Thoracic aorta (tissue), 2 donors: ENCODE data around the gene ITGAE. TPM values are rescaled to one million over a fixed set of nuclear protein-coding genes. Genes with fewer than 3 reads are reported as not detected.

Experiments used
- ATAC-seq: fragments of 150-250 bp; one replicate; pipeline ENCODE4 v1.8.0; 2017; ENCODE audit warnings: low read depth; ENCODE audit not compliant: insufficient number of reproducible peaks, low FRiP score
- DNase-seq: peaks from one replicate; pipeline ENCODE4 v3.0.0-alpha.2; 2020; ENCODE audit warnings: low spot score
- H3K27ac ChIP-seq, 2 donors: fragments of 200-600 bp; sonication (generic); 1 replicate in 1 of 2; 2 replicates in 1 of 2; pipeline ENCODE4 v1.5.1; 2016; ENCODE audit warnings: mild to moderate bottlenecking in 2 of 2, moderate library complexity in 2 of 2
- H3K27me3 ChIP-seq: fragments of 200-600 bp; sonication (generic); replicated peaks from 2 replicates; pipeline ENCODE4 v1.6.0; 2016; ENCODE audit warnings: mild to moderate bottlenecking; ENCODE audit not compliant: insufficient read depth
- H3K36me3 ChIP-seq: fragments of 200-600 bp; sonication (generic); one replicate; pipeline ENCODE4 v1.5.1; 2016
- H3K4me1 ChIP-seq, 2 donors: fragments of 200-600 bp; sonication (generic); 1 replicate in 1 of 2; 2 replicates in 1 of 2; pipeline versions ENCODE4 v1.5.1 to v1.6.0; 2016; ENCODE audit warnings: low read depth in 2 of 2, mild to moderate bottlenecking in 1 of 2; ENCODE audit not compliant: control insufficient read depth in 1 of 2
- H3K4me3 ChIP-seq: fragments of 200-600 bp; sonication (generic); 2 replicates; pipeline ENCODE4 v1.5.1; 2016; ENCODE audit warnings: mild to moderate bottlenecking
- H3K9me3 ChIP-seq: fragments of 200-600 bp; sonication (generic); 2 replicates; pipeline ENCODE4 v1.5.1; 2016
- total RNA-seq, 2 donors: library from RNA; depleted of rRNA; stranded (reverse); fragments of >200 nt; gene quantifications; one replicate each; pipeline versions ENCODE4 v1.1.0 to v1.2.3, GENCODE V29; 2016
- TF ChIP-seq, protein P1 (sequence below): fragments of 200-600 bp; sonication (generic); IDR thresholded peaks from one replicate; pipeline ENCODE4 v1.5.1; 2019; ENCODE audit warnings: antibody characterized with exemption

ITGAE gene
- total RNA-seq, 2 donors from 2014 or later: 4.2 to 23.4 TPM

DNA sequence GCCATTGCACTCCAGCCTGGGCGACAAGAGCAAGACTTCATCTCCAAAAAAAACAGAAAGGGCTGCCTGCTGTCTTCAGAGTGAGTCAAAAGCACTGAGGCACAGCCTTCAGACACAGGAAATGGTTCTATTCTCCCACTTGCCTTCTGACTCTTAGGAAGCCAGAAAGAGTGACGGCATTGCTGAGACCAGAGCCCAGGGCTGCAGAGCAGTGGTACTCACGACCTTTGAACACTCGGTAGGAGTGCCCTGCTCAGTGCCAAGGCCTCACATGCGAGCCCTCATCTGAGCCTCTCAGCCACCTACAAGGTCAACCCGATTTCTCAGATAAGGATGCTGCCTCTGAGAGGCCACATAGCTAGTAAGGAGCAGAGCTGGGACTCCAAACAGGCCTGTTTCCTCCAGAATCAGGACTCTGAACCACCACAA, 3.5 kb upstream of the ITGAE start:
- peaks cover 13% of the 10 kb centered on the region for H3K36me3 ChIP-seq
- no peak overlapping the region for H3K27ac ChIP-seq
- H3K9me3 ChIP-seq: no peaks in the 10 kb centered on the region
- H3K27me3 ChIP-seq: no peaks in the 10 kb centered on the region
- no peak overlapping the region for H3K4me3 ChIP-seq
- TF ChIP-seq, protein P1, sequence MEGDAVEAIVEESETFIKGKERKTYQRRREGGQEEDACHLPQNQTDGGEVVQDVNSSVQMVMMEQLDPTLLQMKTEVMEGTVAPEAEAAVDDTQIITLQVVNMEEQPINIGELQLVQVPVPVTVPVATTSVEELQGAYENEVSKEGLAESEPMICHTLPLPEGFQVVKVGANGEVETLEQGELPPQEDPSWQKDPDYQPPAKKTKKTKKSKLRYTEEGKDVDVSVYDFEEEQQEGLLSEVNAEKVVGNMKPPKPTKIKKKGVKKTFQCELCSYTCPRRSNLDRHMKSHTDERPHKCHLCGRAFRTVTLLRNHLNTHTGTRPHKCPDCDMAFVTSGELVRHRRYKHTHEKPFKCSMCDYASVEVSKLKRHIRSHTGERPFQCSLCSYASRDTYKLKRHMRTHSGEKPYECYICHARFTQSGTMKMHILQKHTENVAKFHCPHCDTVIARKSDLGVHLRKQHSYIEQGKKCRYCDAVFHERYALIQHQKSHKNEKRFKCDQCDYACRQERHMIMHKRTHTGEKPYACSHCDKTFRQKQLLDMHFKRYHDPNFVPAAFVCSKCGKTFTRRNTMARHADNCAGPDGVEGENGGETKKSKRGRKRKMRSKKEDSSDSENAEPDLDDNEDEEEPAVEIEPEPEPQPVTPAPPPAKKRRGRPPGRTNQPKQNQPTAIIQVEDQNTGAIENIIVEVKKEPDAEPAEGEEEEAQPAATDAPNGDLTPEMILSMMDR: no peak
- no peak for DNase-seq
- no peaks in the 10 kb centered on the region for H3K4me1 ChIP-seq
- no peak for ATAC-seq

DNA sequence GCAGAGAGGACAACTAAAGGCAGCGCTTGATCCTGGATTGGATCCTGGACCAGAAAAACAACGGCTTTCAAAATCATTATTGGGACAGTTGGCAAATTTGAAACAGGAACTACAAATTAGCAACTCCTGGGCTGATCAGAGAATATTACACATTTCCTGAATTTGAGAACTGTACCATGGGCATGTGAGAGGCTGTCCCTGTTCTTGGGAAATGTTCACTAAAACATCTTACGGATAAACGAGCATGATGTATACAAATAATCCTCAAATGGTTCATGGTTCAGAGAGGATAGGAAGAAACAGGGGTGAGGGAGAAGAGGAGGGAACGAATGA, 2.3 kb upstream of the ITGAE start:
- ATAC-seq: no peak
- no peaks in the 10 kb centered on the region for H3K27me3 ChIP-seq
- no peak overlapping the region for H3K27ac ChIP-seq
- H3K36me3 ChIP-seq: peaks cover 9% of the 10 kb centered on the region
- H3K9me3 ChIP-seq: no peaks in the 10 kb centered on the region
- no peak for DNase-seq
- TF ChIP-seq, protein P1: no peak
- H3K4me1 ChIP-seq: no peaks in the 10 kb centered on the region
- no peak overlapping the region for H3K4me3 ChIP-seq

DNA sequence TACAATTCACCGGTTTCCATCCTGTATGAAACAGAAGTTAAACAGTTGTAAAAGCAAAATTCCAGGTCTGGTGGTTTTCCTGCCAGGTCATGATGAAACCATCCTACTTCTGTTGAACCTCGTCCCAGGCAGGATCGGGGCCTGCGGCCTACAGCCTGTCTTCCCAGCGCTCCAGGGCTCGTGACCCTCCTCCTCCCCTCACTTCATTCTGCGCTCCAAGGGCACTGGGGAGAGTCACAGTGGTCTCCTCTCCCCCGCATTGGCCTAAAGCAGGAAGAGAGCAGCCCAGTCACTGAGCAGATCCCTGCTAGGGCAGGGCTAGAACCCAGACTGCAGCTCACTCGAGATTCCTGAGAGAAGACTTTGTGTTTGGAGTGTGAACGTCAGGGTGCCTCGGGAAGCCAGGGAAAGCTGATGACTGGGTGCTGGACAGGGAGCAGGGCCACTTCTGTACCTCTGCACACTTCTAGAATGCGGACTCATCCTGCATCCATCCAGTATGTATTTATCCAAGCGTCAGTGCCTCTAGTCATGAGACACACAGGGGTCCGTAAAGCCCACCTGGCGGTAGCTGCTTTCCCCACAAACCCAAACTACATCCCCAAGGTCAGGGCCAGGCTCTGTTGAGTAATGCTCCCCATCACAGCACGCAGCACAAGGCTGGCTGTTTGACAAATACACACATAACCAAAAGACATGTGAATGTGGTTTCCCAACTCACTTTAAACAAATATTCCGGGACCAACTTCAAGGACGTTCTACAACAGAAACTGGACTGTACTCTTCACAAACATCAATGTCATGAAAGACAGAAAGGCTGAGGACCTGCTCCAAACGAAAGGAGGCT, 1.7 kb upstream of the ITGAE start:
- DNase-seq: no peak
- TF ChIP-seq, protein P1: no peak

DNA sequence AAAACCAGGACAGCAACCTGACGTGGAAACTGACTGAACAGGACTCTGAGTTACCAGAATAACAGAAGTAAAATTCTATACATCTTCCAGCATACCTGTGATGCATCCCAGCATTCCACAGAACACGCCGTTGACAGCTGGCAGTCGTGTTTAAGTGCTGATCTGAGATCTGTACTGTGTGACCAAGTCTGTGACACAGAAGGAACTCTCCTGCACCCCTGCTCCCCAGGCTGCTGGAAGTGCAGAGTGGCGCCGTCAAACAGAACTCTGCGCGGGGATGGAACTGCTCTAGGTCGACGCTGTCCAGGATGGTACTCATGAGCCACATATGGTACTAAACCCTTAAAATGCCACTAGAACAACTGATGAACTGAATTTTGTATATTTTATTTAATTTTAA, 804 bp upstream of the ITGAE start:
- no peak overlapping the region for H3K27ac ChIP-seq
- no peaks in the 10 kb centered on the region for H3K9me3 ChIP-seq
- no peak overlapping the region for H3K4me3 ChIP-seq
- DNase-seq (no peak), ATAC-seq (no peak)
- H3K27me3 ChIP-seq: no peaks in the 10 kb centered on the region
- no peaks in the 10 kb centered on the region for H3K4me1 ChIP-seq
- H3K36me3 ChIP-seq: no peaks in the 10 kb centered on the region
- TF ChIP-seq, protein P1: no peak

More for the DNA sequence above, 1.7 kb upstream of the ITGAE start:
- no peaks in the 10 kb centered on the region for H3K4me1 ChIP-seq
- H3K27me3 ChIP-seq: no peaks in the 10 kb centered on the region
- no peak for ATAC-seq
- H3K36me3 ChIP-seq: peaks cover 5% of the 10 kb centered on the region
- no peaks in the 10 kb centered on the region for H3K9me3 ChIP-seq
- no peak overlapping the region for H3K4me3 ChIP-seq
- no peak overlapping the region for H3K27ac ChIP-seq

DNA sequence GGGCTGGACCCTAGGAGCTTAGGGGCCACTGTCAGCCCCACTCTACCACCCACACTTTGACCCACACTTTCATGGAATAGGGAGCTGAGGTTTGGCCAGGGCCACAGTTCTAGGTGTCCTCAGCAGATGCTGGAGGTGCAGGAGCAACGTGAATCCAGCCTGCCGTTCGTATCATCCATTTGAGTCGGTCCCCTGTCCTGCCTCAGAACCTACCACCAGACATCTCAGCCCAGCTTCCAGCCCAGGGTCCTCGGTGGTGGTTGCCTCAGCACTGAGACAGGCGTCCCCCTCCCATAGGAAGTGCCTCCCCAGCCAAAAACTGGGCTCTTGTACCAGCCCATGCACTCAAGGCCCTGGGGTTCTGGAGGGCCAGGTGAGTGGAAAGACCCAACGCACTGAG, 359 bp upstream of the ITGAE start:
- no peak for DNase-seq
- TF ChIP-seq, protein P1: no peak
- Histone ChIP-seq H3K27me3 (no peaks in the 10 kb centered on the region), H3K27ac (no peak overlapping the region), H3K4me1 (no peaks in the 10 kb centered on the region), H3K4me3 (no peak overlapping the region), H3K36me3 (no peaks in the 10 kb centered on the region), H3K9me3 (no peaks in the 10 kb centered on the region)
- no peak for ATAC-seq
